HL-60 (cell line): ENCODE measurements around the gene EGFR.

Experiments
- DNase-seq, 2 experiments: peaks; one replicate each; pipeline ENCODE4 v3.0.0-alpha.2; 2010 to 2020; ENCODE audit warnings: low read depth in 1 of 2, low spot score in 1 of 2
- H3K27ac ChIP-seq: fragments of 250-450 bp; sonication (Bioruptor Pico); replicated peaks from 2 replicates; pipeline ENCODE4 v1.5.1; 2020; ENCODE audit warnings: mild to moderate bottlenecking, moderate library complexity
- H3K27me3 ChIP-seq: fragments of 250-450 bp; sonication (Bioruptor Pico); 2 replicates; pipeline ENCODE4 v1.5.1; 2021; ENCODE audit warnings: mild to moderate bottlenecking, moderate library complexity; ENCODE audit not compliant: insufficient read depth, poor library complexity, severe bottlenecking
- H3K4me3 ChIP-seq: replicated peaks from 2 replicates; pipeline ENCODE4 v1.5.1; 2011; ENCODE audit warnings: mild to moderate bottlenecking, control low read depth, low read length; ENCODE audit not compliant: insufficient read depth
- CTCF ChIP-seq: IDR thresholded peaks from one replicate; pipeline ENCODE4 v1.5.1; 2011; ENCODE audit warnings: low read length, control low read depth, inconsistent platforms; ENCODE audit not compliant: insufficient read depth
- GABPA ChIP-seq: IDR thresholded peaks from 2 replicates; pipeline ENCODE4 v1.6.1; 2012; ENCODE audit warnings: low read depth
- POLR2AphosphoS5 ChIP-seq: IDR thresholded peaks from 2 replicates; pipeline ENCODE4 v1.6.1; 2012; ENCODE audit warnings: low read depth
- REST ChIP-seq: IDR thresholded peaks from 2 replicates; pipeline ENCODE4 v1.6.1; 2012; ENCODE audit warnings: low read depth; ENCODE audit not compliant: insufficient replicate concordance
- SPI1 ChIP-seq: IDR thresholded peaks from 2 replicates; pipeline ENCODE4 v1.6.1; 2012; ENCODE audit warnings: low read depth, mild to moderate bottlenecking, borderline replicate concordance

EGFR gene

GRCh38 chr7:55059021-55059420 is 40.2 kb downstream of the EGFR start:
- Histone ChIP-seq H3K27ac (no peak overlapping the region), H3K27me3 (no peaks in the 10 kb centered on the region), H3K4me3 (no peak overlapping the region)
- TF ChIP-seq REST (no peak), SPI1 (no peak), CTCF (no peak), GABPA (no peak), POLR2AphosphoS5 (no peak)
- DNase-seq: no peak

GRCh38 chr7:55060085-55060484 is 41.3 kb downstream of the EGFR start:
- H3K27me3 ChIP-seq: peaks cover 3% of the 10 kb centered on the region
- H3K4me3 ChIP-seq: no peak overlapping the region
- TF ChIP-seq SPI1 (no peak), REST (no peak), GABPA (no peak), CTCF (no peak), POLR2AphosphoS5 (no peak)
- H3K27ac ChIP-seq: no peak overlapping the region
- DNase-seq: no peak

- H3K27me3 ChIP-seq: peaks cover 3% of the 10 kb centered on the region
- TF ChIP-seq CTCF (no peak), POLR2AphosphoS5 (no peak), REST (no peak), SPI1 (no peak), GABPA (no peak)
- no peak for DNase-seq
- H3K27ac ChIP-seq: no peak overlapping the region
- H3K4me3 ChIP-seq: no peak overlapping the region
Measured at GRCh38 chr7:55060636-55061022, 41.8 kb downstream of the EGFR start.
